Islet of Langerhans (tissue), 1 donor: Measurements from ENCODE around the gene MICU1.
"Not testable (repeated sequence)": the region's sequence is repeated elsewhere in the genome, so short reads cannot be mapped to it uniquely, and the experiment has no call there.

ENCODE experiments used
- FAIRE-seq: peaks from one replicate; lab custom pipeline; 2011; peaks lifted over from hg19 to GRCh38; lab: Jason Lieb, UNC

Gene MICU1

DNA sequence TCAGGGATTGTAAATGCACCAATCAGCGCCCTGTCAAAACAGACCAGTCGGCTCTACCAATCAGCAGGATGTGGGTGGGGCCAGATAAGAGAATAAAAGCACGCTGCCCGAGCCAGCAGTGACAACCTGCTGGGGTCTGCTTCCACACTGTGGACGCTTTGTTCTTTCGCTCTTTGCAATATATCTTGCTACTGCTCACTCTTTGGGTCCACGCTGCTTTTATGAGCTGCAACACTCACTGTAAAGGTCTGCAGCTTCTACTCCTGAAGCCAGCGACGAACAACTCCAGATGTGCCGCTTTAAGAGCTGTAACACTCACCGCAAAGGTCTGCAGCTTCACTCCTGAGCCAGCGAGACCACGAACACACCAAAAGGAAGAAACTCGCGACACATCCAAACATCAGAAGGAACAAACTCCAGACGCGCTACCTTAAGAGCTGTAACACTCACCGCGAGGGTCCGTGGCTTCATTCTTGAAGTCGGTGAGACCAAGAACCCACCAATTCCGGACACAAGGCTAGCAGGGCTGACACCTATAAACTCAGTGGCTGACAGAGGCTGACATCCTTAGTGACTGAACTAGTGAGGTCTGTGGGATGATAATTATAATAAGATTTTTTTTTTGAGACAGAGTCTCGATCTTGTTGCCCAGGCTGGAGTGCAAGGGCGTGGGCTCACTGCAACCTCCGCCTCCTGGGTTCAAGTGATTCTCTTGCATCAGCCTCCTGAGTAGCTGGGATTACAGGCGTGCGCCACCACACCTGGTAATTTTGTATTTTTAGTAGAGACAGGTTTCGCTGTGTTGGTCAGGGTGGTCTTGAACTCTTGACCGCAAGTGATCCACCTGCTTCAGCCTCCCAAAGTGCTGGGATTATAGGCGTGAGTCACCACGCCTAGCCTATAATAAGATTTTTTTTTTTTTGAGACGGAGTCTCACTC is 298.9 kb downstream of the MICU1 start:
- FAIRE-seq, result not testable (repeated sequence)

DNA sequence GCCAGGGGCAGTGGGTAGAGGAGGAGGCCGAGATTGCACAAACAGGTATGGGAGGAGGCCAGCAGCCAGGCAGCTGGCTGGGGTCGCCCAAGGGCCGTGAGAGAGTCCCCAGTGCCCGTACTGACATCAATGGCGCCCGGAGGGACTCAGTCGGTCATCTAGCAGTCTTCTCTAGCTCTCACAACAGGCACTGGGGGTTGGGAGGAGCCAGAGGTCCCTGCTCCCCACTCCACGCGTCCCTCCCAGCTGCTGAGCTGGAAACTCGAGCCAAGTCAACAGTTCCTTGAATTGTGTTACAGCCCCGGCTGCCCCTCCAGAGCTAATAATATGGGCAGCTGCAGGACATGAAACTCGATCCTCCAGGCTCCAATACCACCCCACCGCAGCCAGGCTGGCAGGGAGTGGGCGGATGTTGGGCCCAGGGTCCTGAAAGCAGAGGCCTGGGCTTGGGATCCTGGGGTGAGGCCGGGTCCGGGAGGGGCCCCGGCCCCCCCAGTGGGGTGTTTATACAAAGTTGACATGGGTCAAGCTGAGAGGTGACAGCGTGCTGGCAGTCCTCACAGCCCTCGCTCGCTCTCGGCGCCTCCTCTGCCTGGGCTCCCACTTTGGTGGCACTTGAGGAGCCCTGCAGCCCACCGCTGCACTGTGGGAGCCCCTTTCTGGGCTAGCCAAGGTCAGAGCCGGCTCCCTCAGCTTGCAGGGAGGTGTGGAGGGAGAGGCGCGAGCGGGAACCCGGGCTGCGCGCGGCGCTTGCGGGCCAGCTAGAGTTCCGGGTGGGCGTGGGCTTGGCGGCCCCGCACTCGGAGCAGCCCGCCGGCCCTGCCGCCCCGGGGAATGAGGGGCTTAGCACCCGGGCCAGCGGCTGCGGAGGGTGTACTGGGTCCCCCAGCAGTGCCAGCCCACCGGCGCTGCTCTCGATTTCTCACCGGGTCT is 300.4 kb downstream of the MICU1 start:
- not testable (repeated sequence) for FAIRE-seq

DNA sequence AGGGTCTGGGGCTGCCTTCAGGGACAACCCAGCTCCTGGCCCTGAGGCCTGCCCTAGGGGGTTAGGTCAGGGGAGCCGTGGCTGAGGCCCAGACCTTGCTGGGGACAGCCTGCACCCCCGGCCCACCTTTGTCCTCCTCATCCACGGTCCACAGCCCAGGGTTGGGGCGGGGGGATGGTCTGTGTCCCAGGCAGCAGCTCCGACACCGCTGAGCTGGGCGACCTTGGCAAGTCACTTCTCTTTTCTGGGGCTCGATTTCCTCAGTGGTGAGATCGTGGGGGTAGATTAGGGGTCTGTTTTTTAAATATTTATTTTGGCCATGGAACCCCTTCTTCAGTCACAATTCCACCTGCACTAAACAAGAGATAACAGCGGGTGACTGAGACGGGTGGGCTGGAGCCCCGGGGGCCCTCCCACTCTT is 302.1 kb downstream of the MICU1 start:
- FAIRE-seq, result no peak

DNA sequence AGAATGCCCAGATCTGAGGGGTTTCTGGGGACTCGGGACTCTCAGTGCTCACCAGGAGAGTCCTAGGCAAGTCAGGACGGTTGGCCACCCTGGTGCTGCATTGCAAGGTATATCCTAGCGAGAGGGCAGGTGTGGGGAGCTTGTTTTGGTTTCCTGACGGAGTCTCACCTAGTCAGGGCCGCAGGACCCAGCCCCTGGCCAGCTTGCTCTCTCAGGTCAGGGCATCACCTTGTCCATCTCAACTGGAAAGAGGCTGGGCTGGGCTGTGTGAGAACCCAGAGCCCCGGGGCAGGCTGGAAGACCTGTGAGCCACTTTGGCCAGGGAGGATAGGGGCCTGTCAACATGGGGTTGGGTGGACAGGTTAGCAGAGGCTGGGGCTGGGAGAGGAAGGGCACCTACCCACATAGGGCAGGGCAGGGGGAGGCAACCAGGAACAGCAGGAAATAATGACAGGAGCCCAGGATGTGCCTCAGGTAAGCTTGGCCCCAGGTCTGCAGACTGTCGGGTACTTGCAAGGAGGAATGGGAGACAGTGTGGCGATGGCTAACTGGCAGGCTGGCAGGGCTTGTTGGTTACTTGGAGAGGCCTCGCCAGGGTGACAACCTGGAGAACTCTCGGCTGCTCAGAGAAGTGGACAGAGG is 302.6 kb downstream of the MICU1 start:
- FAIRE-seq, result no peak

DNA sequence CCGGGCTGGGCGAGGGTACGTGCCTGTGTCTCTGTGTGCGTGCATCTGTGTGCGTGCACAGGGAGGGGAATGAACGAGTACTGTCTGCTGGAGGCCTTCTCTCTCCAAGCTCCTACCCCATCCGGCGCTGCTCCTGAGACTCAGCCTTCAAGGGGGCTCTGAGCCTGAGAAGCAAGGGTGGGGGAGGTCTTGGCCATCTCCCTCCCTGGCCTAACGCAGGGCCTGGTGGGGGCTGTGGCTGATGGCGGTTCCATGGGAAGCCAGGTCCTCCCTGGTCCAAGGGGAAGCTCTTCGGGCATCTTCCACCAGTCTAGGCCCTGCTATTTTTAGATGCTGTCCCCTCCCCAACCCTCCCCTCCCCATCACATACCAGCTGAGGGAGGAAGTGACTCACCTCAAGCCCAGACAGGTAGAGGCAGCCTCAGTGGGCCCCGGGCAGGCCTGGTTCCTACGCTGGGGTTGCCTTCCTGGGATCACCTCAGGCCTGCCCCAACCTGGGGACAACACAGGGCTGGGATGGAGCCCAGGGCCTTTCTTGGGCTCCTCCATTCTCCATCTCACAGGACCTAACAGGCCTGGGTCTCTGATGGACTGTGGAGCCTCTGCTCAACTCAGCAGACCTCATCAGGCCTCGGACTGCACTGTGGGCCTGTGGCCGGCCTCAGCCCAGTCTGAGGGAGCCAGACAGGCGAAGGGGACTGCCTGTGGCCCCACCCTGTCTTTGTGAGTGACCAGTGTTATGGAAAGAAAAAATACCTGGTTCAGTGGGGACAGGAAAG is 303.4 kb downstream of the MICU1 start:
- no peak for FAIRE-seq

DNA sequence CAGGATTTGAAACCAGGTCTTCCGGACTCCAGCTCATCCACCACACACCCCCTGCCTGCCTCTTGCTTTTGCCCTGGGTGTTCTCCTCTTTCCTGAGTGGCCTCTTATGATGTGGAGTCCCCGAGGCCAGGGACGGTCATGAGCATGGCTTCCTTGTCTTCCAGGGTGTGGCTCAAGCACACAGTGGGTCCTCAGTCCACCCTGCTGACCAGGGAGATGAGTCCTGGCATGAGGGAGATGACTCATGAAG is 303.9 kb downstream of the MICU1 start:
- no peak for FAIRE-seq

DNA sequence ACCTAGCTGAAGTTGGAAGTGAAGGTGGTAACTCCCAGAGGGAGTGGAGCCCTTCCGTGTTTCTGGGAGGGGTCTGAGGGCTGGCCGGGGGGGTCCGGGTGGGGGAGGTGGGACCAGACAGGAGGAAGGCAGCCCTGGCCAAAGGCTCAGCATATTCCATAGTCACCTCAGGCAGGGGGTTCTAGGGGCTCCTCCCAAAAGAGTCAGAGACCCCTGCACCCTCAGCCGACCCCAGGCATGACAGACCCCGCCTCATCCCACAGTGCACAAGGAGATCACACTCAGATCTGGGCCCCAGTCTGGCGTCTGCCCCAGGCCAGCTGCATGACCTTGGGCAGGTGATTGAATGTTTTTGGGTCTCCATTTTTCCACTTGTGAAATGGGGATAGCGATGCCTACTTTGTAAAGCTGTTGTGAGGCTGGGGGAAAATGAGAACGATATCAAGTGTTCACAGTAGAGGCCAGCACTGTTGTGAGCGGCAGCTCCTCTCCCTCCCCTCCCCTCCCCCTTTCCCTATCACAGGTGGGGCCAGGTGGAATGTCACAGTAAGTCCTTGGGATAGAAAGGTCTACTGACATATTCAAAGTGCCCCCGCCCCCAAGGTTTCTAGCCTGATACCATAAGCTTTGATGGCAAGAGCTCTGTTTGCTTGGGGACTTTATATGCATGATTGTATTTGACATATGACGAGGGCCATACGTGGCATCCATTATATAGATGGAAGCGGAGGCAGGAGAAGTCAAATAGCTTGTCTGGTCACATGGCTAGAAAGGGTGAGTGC is 304.4 kb downstream of the MICU1 start:
- FAIRE-seq, result no peak

DNA sequence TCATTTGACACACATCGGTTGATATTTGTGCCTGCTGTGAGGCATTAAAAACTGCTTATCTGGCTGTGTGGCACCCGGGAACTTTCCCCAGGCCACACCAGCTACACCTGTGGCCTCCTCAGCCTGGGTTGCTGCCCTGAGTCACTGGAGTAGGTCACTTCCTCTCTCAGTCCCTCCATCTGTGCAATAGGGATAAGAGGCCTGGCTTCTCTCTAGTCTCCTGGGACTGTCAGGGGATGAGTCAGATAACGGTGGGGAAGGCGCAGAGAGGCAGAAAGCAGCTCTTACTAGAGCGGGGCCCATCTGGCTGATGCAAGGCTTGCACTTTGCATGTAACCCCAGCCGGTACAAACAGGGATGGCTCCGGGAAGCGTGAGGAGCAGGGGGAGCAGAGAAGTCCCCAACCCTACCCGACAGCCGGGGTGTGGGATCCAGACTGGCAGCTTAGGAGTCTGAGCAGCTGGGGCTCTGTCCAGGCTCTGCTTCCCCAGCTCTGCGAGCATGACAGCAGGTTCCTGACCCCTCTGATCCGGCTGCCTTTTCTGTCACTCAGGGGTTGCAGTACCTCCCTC is 305.1 kb downstream of the MICU1 start:
- FAIRE-seq, result no peak

DNA sequence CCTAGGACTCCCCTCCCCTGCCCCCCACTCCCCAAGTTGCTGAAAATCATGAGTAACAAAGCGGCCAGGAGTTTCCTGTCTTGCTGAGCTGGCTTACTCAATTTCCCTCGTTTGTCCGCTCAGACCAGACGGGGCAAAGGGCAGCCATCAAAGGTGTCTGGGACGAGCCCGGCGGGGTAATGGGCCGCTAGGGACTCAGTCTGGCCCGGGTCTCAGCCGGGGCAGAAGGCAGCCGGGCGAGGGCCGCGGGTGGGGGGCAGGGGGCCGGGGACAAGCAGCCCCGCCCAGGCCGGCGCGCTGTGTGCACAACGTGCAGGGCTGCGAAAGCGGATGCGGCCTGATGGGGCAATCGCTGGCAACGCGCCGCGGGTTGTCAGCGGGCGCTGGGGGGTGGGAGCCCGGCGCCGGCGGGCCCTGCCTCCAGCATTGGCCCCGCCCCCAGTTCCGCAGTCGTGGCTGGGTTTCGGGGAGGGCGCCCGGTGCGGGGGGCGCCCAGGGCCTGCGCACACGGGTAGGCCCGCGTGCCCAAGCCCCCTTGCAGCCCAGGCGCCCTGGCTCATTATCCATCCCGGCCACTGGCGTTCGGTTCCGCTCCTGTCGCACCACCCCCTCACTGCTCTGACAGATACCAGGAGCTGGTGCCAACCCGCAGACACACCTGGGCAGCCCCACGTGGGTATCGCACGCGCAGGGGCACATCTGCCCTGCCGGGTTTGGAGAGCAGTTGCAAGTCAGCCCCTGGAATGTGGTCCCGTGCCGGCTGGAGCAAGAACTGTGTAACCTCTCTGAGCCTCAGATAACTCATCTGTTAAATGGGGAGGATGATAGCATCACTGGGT is 306.2 kb downstream of the MICU1 start:
- FAIRE-seq, result no peak

DNA sequence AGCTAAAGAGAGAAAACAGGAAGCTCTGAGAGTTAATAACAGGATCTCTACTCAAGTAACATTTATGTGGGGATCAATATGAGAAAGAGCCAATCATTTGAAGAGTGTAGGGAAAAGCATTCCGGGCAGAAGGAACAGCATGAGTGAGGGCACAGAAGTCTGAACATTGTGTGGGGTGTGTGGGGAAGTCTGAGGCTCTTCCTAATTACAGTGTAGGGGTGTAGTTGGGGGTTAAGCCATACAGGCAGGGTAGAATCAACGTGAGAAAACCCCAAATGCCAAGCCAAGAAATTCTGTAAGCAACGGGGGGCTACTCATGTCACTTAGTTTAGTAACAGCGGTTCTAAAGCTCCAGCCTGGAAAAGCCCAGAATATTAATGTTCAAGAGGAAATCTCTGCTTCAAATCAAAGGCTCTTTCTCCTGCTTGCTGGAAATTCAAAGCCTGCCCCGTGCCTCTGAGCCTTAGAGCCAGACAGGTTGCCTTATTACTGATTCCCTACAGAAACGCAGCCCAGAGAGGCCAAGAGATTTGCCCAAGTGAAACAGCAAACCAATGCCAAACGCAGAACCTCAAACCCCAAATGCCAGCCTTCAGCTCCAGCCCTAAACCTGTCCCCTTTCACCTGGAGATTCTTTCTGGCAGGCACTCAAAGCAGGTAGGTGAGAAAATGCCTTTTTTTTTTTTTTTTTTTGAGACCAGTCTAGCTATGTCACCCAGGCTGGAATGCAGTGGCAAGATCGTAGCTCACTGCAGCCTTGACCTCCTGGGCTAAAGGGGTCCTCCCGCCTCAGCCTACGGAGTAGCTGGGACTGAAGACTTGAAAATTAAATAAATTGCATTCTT is 307.2 kb downstream of the MICU1 start:
- FAIRE-seq, result no peak
